Measurements from ENCODE around the gene FXYD1. TPM values are rescaled to one million over a fixed set of nuclear protein-coding genes. Genes with fewer than 3 reads are reported as not detected.

FXYD1 gene
- total and polyA plus RNA-seq, 2 of the 8 experiments (the other 6 are each of a cell fraction or from before 2014, with no cell fraction given), result 1.6 to 8.1 TPM

- H3K23me2 ChIP-seq (ENCODE audit: low read depth, low read length), result peaks cover 4% of the 10 kb centered on the region
- no peak for FAIRE-seq
- H3K79me1 ChIP-seq (ENCODE audit: low read depth, low read length), result no peaks in the 10 kb centered on the region
- H4K5ac ChIP-seq (ENCODE audit: insufficient read length, low read depth, low read length), result no peak overlapping the region
- H3K9ac ChIP-seq (replicated peaks in 1 of 4; ENCODE audit: extremely low read depth in 1 of 4, low read depth in 3 of 4, low read length in 3 of 4), result no peak overlapping the region
- no peak overlapping the region for H4K8ac ChIP-seq (ENCODE audit: extremely low read depth, insufficient read depth, low read length)
- H3K4me2 ChIP-seq (ENCODE audit: insufficient read depth in 1 of 2, low read depth in 2 of 2, low read length in 2 of 2), result no peak overlapping the region
- H3K4me3 ChIP-seq (ENCODE audit: extremely low read depth in 1 of 4, insufficient read depth in 2 of 4, low read depth in 3 of 4, low read length in 4 of 4), result no peak overlapping the region
- H3K9me3 ChIP-seq (ENCODE audit: insufficient read depth in 2 of 2, low read depth in 1 of 2, low read length in 1 of 2), result no peaks in the 10 kb centered on the region
- H2BK5ac ChIP-seq (ENCODE audit: low read depth, low read length), result no peak overlapping the region
- peak overlapping the region; percentile 58; the same call in 1 of the 2 replicates for H2AK5ac ChIP-seq (ENCODE audit: low read depth, low read length)
- no peak overlapping the region for H3K14ac ChIP-seq (ENCODE audit: insufficient read length)
- POLR2A ChIA-PET (ENCODE audit: partially characterized antibody), result no interaction called here
- peak overlapping the region; percentile 80; the same call in 1 of the 2 replicates for H2BK12ac ChIP-seq (ENCODE audit: low read depth, low read length)
- H2AFZ ChIP-seq (ENCODE audit: low read length), result no peak overlapping the region
- TF ChIP-seq HDAC6 (IDR thresholded peaks at IDR 0.05; ENCODE audit: low read depth, low read length), result no peak
- no peak for TF ChIP-seq USF2 (IDR thresholded peaks at IDR 0.05; ENCODE audit: low read length)
- TF ChIP-seq ATF3 (IDR thresholded peaks at IDR 0.05; ENCODE audit: insufficient read depth, low read depth, low read length), result no peak
- no peak for TF ChIP-seq TAF7 (optimal IDR thresholded peaks at IDR 0.05; ENCODE audit: borderline replicate concordance, low read depth, low read length)
- no peak for TF ChIP-seq SP4 (IDR thresholded peaks at IDR 0.05; ENCODE audit: low read length)
- TF ChIP-seq KDM1A (IDR thresholded peaks at IDR 0.05; ENCODE audit: borderline replicate concordance, low read length), result no peak
- no peak for TF ChIP-seq GTF2F1 (IDR thresholded peaks at IDR 0.05; ENCODE audit: borderline replicate concordance, low read depth, low read length)
- no peak overlapping the region for H3K4ac ChIP-seq (replicated peaks; ENCODE audit: insufficient read length, low read depth, low read length)
- H2BK20ac ChIP-seq (ENCODE audit: low read length), result no peak overlapping the region
- no peak overlapping the region for H4K91ac ChIP-seq (replicated peaks; ENCODE audit: insufficient read length, low read length)
- peaks cover 3 to 9% (median 6%) of the 10 kb centered on the region in 4 experiments; a peak in 5 of 7 replicates for H3K4me1 ChIP-seq (replicated peaks in 1 of 4; ENCODE audit: control insufficient read depth in 3 of 4, insufficient read depth in 4 of 4, low read length in 3 of 4)
- H3K27ac ChIP-seq (ENCODE audit: low read depth, low read length), result no peak overlapping the region
- no peaks in the 10 kb centered on the region for H3K79me2 ChIP-seq (ENCODE audit: control insufficient read depth in 1 of 2, insufficient read depth in 2 of 2, low read length in 2 of 2)
- H2BK15ac ChIP-seq (ENCODE audit: low read length), result 0 out of 2 replicates have a peak overlapping the region, but pooled peaks have one; percentile 26
- DNase-seq (ENCODE audit: low read depth in 1 of 2, low spot score in 2 of 2), result no peak
- H2BK120ac ChIP-seq (replicated peaks; ENCODE audit: low read depth, low read length), result no peak overlapping the region
- H3K23ac ChIP-seq (ENCODE audit: insufficient read length), result no peak overlapping the region
- no peak overlapping the region for H3K18ac ChIP-seq (ENCODE audit: extremely low read depth, low read length)
- peaks cover 0 to 3% (median 0%) of the 10 kb centered on the region in 4 experiments; a peak in 1 of 7 replicates for H3K27me3 ChIP-seq (replicated peaks in 1 of 4; ENCODE audit: control insufficient read depth in 3 of 4, extremely low read depth in 1 of 4, insufficient read depth in 3 of 4, low read length in 3 of 4)
- CTCF ChIA-PET (ENCODE audit: partially characterized antibody), result no interaction called here
- H3K56ac ChIP-seq (replicated peaks; ENCODE audit: insufficient read length, low read depth, low read length), result no peak overlapping the region
- no peaks in the 10 kb centered on the region for H3K36me3 ChIP-seq (ENCODE audit: control insufficient read depth in 2 of 4, insufficient read depth in 4 of 4, low read length in 3 of 4)
- no peaks in the 10 kb centered on the region for H4K20me1 ChIP-seq (replicated peaks in 1 of 2; ENCODE audit: control insufficient read depth in 1 of 2, insufficient read depth in 2 of 2, low read length in 2 of 2)
Measured at GRCh38 chr19:35132254-35132653, 6.4 kb upstream of the FXYD1 start.

All from H1 (cell line).